Panc1 (cell line): ENCODE data around the gene TBC1D2B. TPM values are rescaled to one million over a fixed set of nuclear protein-coding genes. Genes with fewer than 3 reads are reported as not detected.

Experiments used
- ATAC-seq: fragments of 200-7000 bp; cut with Tn5 transposase; 2 replicates; pipeline ENCODE4 v1.9.1; 2020; ENCODE audit warnings: mild to moderate bottlenecking, moderate library complexity
- BruUV-seq: library from RNA; stranded (reverse); fragments of 400-500 nt; replicated peaks from 2 replicates; lab custom pipeline; 2021; lab: Mats Ljungman, UMichigan
- CTCF ChIA-PET: fragments of 300-600 bp; sonication (Branson Sonifier 250); formaldehyde crosslinking; loops from one replicate; lab custom pipeline; 2022; ENCODE audit warnings: antibody characterized with exemption; lab: Charles Lee
- POLR2A ChIA-PET: fragments of 300-600 bp; sonication (Branson Sonifier 250); formaldehyde crosslinking; loops from one replicate; lab custom pipeline; 2022; ENCODE audit warnings: antibody characterized with exemption; lab: Charles Lee
- DNase-seq: peaks from one replicate; pipeline ENCODE4 v3.0.0-alpha.2; 2010; ENCODE audit warnings: low read depth, low spot score
- H3K27ac ChIP-seq: 2 replicates; pipeline ENCODE4 v1.5.1; 2011; ENCODE audit warnings: mild to moderate bottlenecking, low read length, inconsistent platforms
- H3K27me3 ChIP-seq: fragments of 200-500 bp; sonication (Bioruptor generic); 2 replicates; pipeline ENCODE4 v1.6.0; 2014; ENCODE audit warnings: low read length, inconsistent platforms; ENCODE audit not compliant: control insufficient read depth, insufficient read depth
- H3K36me3 ChIP-seq: fragments of 200-500 bp; sonication (Bioruptor generic); 2 replicates; pipeline ENCODE4 v1.5.1; 2014; ENCODE audit warnings: inconsistent platforms, mild to moderate bottlenecking, low read length, moderate library complexity; ENCODE audit not compliant: control insufficient read depth, insufficient read depth
- H3K4me1 ChIP-seq: 2 replicates; pipeline ENCODE4 v1.5.1; 2011; ENCODE audit warnings: inconsistent platforms, mild to moderate bottlenecking, low read length, moderate library complexity; ENCODE audit not compliant: control insufficient read depth, insufficient read depth
- H3K4me3 ChIP-seq, 2 experiments: 2 replicates each; pipeline ENCODE4 v1.5.1; 2011 to 2012; ENCODE audit warnings: low read depth in 2 of 2, low read length in 2 of 2, mild to moderate bottlenecking in 2 of 2, inconsistent platforms in 1 of 2, moderate library complexity in 1 of 2
- H3K9me3 ChIP-seq: fragments of 200-500 bp; sonication (Bioruptor generic); 2 replicates; pipeline ENCODE4 v1.5.1; 2014; ENCODE audit warnings: low read depth, mild to moderate bottlenecking, inconsistent platforms, low read length, moderate library complexity; ENCODE audit not compliant: control insufficient read depth, insufficient read depth
- CTCF ChIP-seq: fragments of 450-650 bp; IDR thresholded peaks from 2 replicates; pipeline ENCODE4 v1.5.1; 2017; ENCODE audit warnings: mild to moderate bottlenecking
- POLR2AphosphoS5 ChIP-seq: IDR thresholded peaks from 2 replicates; pipeline ENCODE4 v1.6.1; 2012; ENCODE audit warnings: mild to moderate bottlenecking, low read depth, low read length, moderate library complexity
- REST ChIP-seq, 2 experiments: IDR thresholded peaks; 2 replicates each; pipeline ENCODE4 v1.6.1; 2011 to 2012; ENCODE audit warnings: low read depth in 2 of 2, control low read depth in 1 of 2, low read length in 1 of 2, mild to moderate bottlenecking in 1 of 2, moderate library complexity in 1 of 2; ENCODE audit not compliant: insufficient read depth in 1 of 2
- SIN3A ChIP-seq: IDR thresholded peaks from 2 replicates; pipeline ENCODE4 v1.6.1; 2012; ENCODE audit warnings: low read depth, mild to moderate bottlenecking, low read length, moderate library complexity, borderline replicate concordance; ENCODE audit not compliant: insufficient read depth
- TCF7L2 ChIP-seq: IDR thresholded peaks from 2 replicates; pipeline ENCODE4 v1.6.1; 2011; ENCODE audit warnings: mild to moderate bottlenecking, low read depth, low read length, inconsistent platforms
- in situ Hi-C: cut with HindIII; loops from 2 replicates; pipeline ENCODE4 v1.10.0; 2016; ENCODE audit warnings: low sequenced_read_pairs, low pct_unique_long_range_greater_than_20kb
- intact Hi-C: fragments of 100-400 bp; cut with micrococcal nuclease; formaldehyde crosslinking; loops from one replicate; pipeline ENCODE4 v1.10.0; 2022; ENCODE audit not compliant: unreplicated experiment
- total RNA-seq: library from RNA; stranded (reverse); gene quantifications from one replicate; pipeline ENCODE4 v1.2.1, GENCODE V29; 2021; ENCODE audit not compliant: unreplicated experiment

TBC1D2B gene
- total RNA-seq, 1 experiment from 2014 or later, result 59.3 TPM

- in situ Hi-C loops (no loop called here), intact Hi-C loops (no loop called here)
- no peaks in the 10 kb centered on the region for H3K9me3 ChIP-seq
- ChIA-PET POLR2A (no interaction called here), CTCF (no interaction called here)
- DNase-seq, result no peak
- H3K36me3 ChIP-seq, result no peaks in the 10 kb centered on the region
- TF ChIP-seq REST (IDR thresholded peaks at IDR 0.05; ENCODE audit: insufficient read depth in 1 of 2, low read depth in 2 of 2, low read length in 1 of 2) (no peak), TCF7L2 (no peak), POLR2AphosphoS5 (no peak), CTCF (no peak), SIN3A (no peak)
- no peaks in the 10 kb centered on the region for H3K27me3 ChIP-seq
- BruUV-seq, result no TSS peak
- H3K27ac ChIP-seq, result peak overlapping the region; percentile 46; the same call in 1 of the 2 replicates
- ATAC-seq, result no peak
- peaks cover 62% of the 10 kb centered on the region for H3K4me1 ChIP-seq
- no peak overlapping the region for H3K4me3 ChIP-seq
These were observed 19.7 kb downstream of the TBC1D2B start for GRCh38 chr15:78057803-78058202.

- no TSS peak for BruUV-seq
- no peak for DNase-seq
- in situ Hi-C loops, result no loop called here
- ChIA-PET POLR2A (no interaction called here), CTCF (interaction anchor here (1.1 kb wide), 1 partner anchor 16 kb away, joined by 4 read pairs; no protein-coding TSS in a partner anchor)
- intact Hi-C loops, result no loop called here
- Histone ChIP-seq H3K36me3 (no peaks in the 10 kb centered on the region), H3K27me3 (no peaks in the 10 kb centered on the region), H3K4me1 (peaks cover 62% of the 10 kb centered on the region), H3K9me3 (no peaks in the 10 kb centered on the region), H3K27ac (peak overlapping the region; percentile 35; the same call in 1 of the 2 replicates), H3K4me3 (no peak overlapping the region)
- no peak for TF ChIP-seq CTCF
- no peak for TF ChIP-seq REST (IDR thresholded peaks at IDR 0.05; ENCODE audit: insufficient read depth in 1 of 2, low read depth in 2 of 2, low read length in 1 of 2)
- TF ChIP-seq SIN3A, result no peak
- TF ChIP-seq TCF7L2, result no peak
- no peak for TF ChIP-seq POLR2AphosphoS5
- peak; percentile 55 for ATAC-seq
These were observed 20.7 kb downstream of the TBC1D2B start for GRCh38 chr15:78056714-78057269.
